Neutrophil (primary cell): ENCODE measurements around the gene HOXB4.

Experiments
- H3K27ac ChIP-seq: fragments of 200-600 bp; sonication (generic); 2 replicates; pipeline ENCODE4 v1.5.1; 2016; ENCODE audit warnings: mild to moderate bottlenecking, moderate library complexity
- H3K27me3 ChIP-seq: fragments of 200-600 bp; sonication (generic); 2 replicates; pipeline ENCODE4 v1.6.0; 2016; ENCODE audit warnings: mild to moderate bottlenecking
- H3K36me3 ChIP-seq: fragments of 200-600 bp; sonication (generic); 2 replicates; pipeline ENCODE4 v1.5.1; 2017
- H3K4me1 ChIP-seq, 2 experiments: fragments of 200-600 bp in 1 of 2; sonication (generic) in 1 of 2; 1 replicate in 1 of 2; 2 replicates in 1 of 2; pipeline versions ENCODE4 v1.5.1 to v1.6.1; 2013 to 2016; ENCODE audit warnings: low read depth in 1 of 2, low read length in 1 of 2, mild to moderate bottlenecking in 1 of 2, moderate library complexity in 1 of 2; ENCODE audit not compliant: control insufficient read depth in 1 of 2, insufficient read depth in 1 of 2
- H3K4me3 ChIP-seq, 2 experiments: fragments of 200-600 bp in 1 of 2; sonication (generic) in 1 of 2; 1 replicate in 1 of 2; 2 replicates in 1 of 2; pipeline ENCODE4 v1.5.1; 2013 to 2016; ENCODE audit warnings: low read depth in 1 of 2, low read length in 1 of 2, mild to moderate bottlenecking in 1 of 2, moderate library complexity in 1 of 2
- H3K9me3 ChIP-seq: fragments of 200-600 bp; sonication (generic); 2 replicates; pipeline ENCODE4 v1.5.1; 2016
- CTCF ChIP-seq: fragments of 200-600 bp; sonication (generic); IDR thresholded peaks from 2 replicates; pipeline ENCODE4 v1.5.1; 2016; ENCODE audit warnings: antibody characterized with exemption

The HOXB4 gene

GRCh38 chr17:48558831-48559121 is 19.4 kb downstream of the HOXB4 start:
- H3K27me3 ChIP-seq: peaks cover 100% of the 10 kb centered on the region
- no peak overlapping the region for H3K4me3 ChIP-seq
- H3K4me1 ChIP-seq: no peaks in the 10 kb centered on the region

GRCh38 chr17:48558057-48558830 is 19.9 kb downstream of the HOXB4 start:
- Histone ChIP-seq H3K36me3 (no peaks in the 10 kb centered on the region), H3K27me3 (peaks cover 100% of the 10 kb centered on the region), H3K4me1 (no peaks in the 10 kb centered on the region), H3K27ac (no peak overlapping the region), H3K9me3 (no peaks in the 10 kb centered on the region), H3K4me3 (no peak overlapping the region)
- TF ChIP-seq CTCF: no peak

More at GRCh38 chr17:48558831-48559121, 19.4 kb downstream of the HOXB4 start:
- TF ChIP-seq CTCF: no peak
- Histone ChIP-seq H3K9me3 (no peaks in the 10 kb centered on the region), H3K27ac (no peak overlapping the region), H3K36me3 (no peaks in the 10 kb centered on the region)

GRCh38 chr17:48556576-48557401 is 21.4 kb downstream of the HOXB4 start:
- no peak for TF ChIP-seq CTCF
- no peaks in the 10 kb centered on the region for H3K9me3 ChIP-seq
- no peaks in the 10 kb centered on the region for H3K36me3 ChIP-seq
- peaks cover 100% of the 10 kb centered on the region for H3K27me3 ChIP-seq
- no peak overlapping the region for H3K27ac ChIP-seq
- H3K4me3 ChIP-seq: no peak overlapping the region
- no peaks in the 10 kb centered on the region for H3K4me1 ChIP-seq

- Histone ChIP-seq H3K36me3 (no peaks in the 10 kb centered on the region), H3K27me3 (peaks cover 94% of the 10 kb centered on the region), H3K27ac (no peak overlapping the region), H3K9me3 (no peaks in the 10 kb centered on the region), H3K4me3 (no peak overlapping the region), H3K4me1 (no peaks in the 10 kb centered on the region)
- TF ChIP-seq CTCF: no peak
Observed at GRCh38 chr17:48556229-48556575, 21.9 kb downstream of the HOXB4 start.

GRCh38 chr17:48555258-48556228 is 22.6 kb downstream of the HOXB4 start:
- Histone ChIP-seq H3K27me3 (peaks cover 87% of the 10 kb centered on the region), H3K27ac (no peak overlapping the region), H3K36me3 (no peaks in the 10 kb centered on the region), H3K4me1 (no peaks in the 10 kb centered on the region), H3K4me3 (no peak overlapping the region), H3K9me3 (no peaks in the 10 kb centered on the region)
- no peak for TF ChIP-seq CTCF
